Right cardiac atrium (tissue), 5 donors: ENCODE data around the gene FAT3. TPM values are rescaled to one million over a fixed set of nuclear protein-coding genes. Genes with fewer than 3 reads are reported as not detected.

Source experiments
- ATAC-seq, 2 donors: fragments of 200-7000 bp; cut with Tn5 transposase; one replicate each; pipeline versions ENCODE4 v1.8.0 to v1.9.1; 2020; ENCODE audit warnings: moderate library complexity in 2 of 2, mild to moderate bottlenecking in 1 of 2
- DNase-seq, 3 donors: peaks; one replicate each; pipeline ENCODE4 v3.0.0-alpha.2; 2020
- H3K27ac ChIP-seq: one replicate; pipeline ENCODE4 v1.5.1; 2013; ENCODE audit warnings: mild to moderate bottlenecking, low read length, control low read depth, moderate library complexity
- H3K27me3 ChIP-seq: one replicate; pipeline ENCODE4 v1.6.1; 2013; ENCODE audit not compliant: control insufficient read depth, insufficient read depth
- H3K4me1 ChIP-seq: one replicate; pipeline ENCODE4 v1.6.1; 2013; ENCODE audit warnings: low read length; ENCODE audit not compliant: control insufficient read depth, insufficient read depth
- H3K4me3 ChIP-seq: one replicate; pipeline ENCODE4 v1.5.1; 2013; ENCODE audit warnings: low read length, control low read depth
- H3K9me3 ChIP-seq: one replicate; pipeline ENCODE4 v1.6.1; 2013; ENCODE audit warnings: low read length; ENCODE audit not compliant: control insufficient read depth
- WGBS: extraction: QIAGEN DNeasy Blood & Tissue Kit; methylation state at CpG from one replicate; pipeline ENCODE4 v1.1.7; 2013; 5-methylcytosine and 5-hydroxymethylcytosine counted together
- intact Hi-C, 4 donors: fragments of 100-400 bp; cut with DNase I; formaldehyde crosslinking; loops; one replicate each; pipeline versions ENCODE4 v1.11.0 to v1.14.0; 2022 to 2023
- polyA plus RNA-seq: library from polyadenylated mRNA; stranded (reverse); fragments of 200-250 nt; gene quantifications from one replicate; pipeline ENCODE4 v1.2.3, GENCODE V29; 2013
- total RNA-seq, 4 donors: library from RNA; stranded (reverse); fragmentation: NEBNext Ultra II Directional; extraction: Animal tissue kit (Norgen Biotek cat#: 25700); gene quantifications; one replicate each; pipeline ENCODE4 v1.2.1, GENCODE V29; 2021
- donor health status: healthy with polysubstance abuse.
- donor health status: DM: no; HTN: yes; CAD: no.
- donor health status: DM: no; HTN: no; CAD: no.
- donor health status: DM: no; HTN: yes; CAD: no; lungs with severe emphysema.
- donor health status: DM: yes; HTN: yes; CAD: no.

FAT3 gene
- total and polyA plus RNA-seq, 5 donors: 0.25 to 3.0 (median 1.1) TPM

GRCh38 chr11:92264350-92264749 lies 39.7 kb downstream of the FAT3 start:
- Histone ChIP-seq H3K27ac (no peak overlapping the region), H3K4me3 (no peak overlapping the region), H3K9me3 (no peaks in the 10 kb centered on the region), H3K4me1 (no peaks in the 10 kb centered on the region), H3K27me3 (no peaks in the 10 kb centered on the region)
- ATAC-seq: no peak
- intact Hi-C loops: no loop called here
- DNase-seq: no peak
- WGBS: 74% methylated on average over 2 of the region's 2 CpGs

- Histone ChIP-seq H3K27ac (no peak overlapping the region), H3K9me3 (no peaks in the 10 kb centered on the region), H3K4me1 (no peaks in the 10 kb centered on the region), H3K4me3 (no peak overlapping the region), H3K27me3 (no peaks in the 10 kb centered on the region)
- 92% methylated on average over 4 of the region's 4 CpGs for WGBS
- intact Hi-C loops: no loop called here
- DNase-seq (no peak), ATAC-seq (no peak)
Measured at GRCh38 chr11:92266806-92267205, 42.2 kb downstream of the FAT3 start.

- DNase-seq (no peak), ATAC-seq (no peak)
- Histone ChIP-seq H3K9me3 (no peaks in the 10 kb centered on the region), H3K4me3 (no peak overlapping the region), H3K27me3 (no peaks in the 10 kb centered on the region), H3K4me1 (no peaks in the 10 kb centered on the region), H3K27ac (no peak overlapping the region)
- intact Hi-C loops: no loop called here
- WGBS: 85% methylated on average over 2 of the region's 2 CpGs
Measured at GRCh38 chr11:92267278-92267677, 42.7 kb downstream of the FAT3 start.

- no peak overlapping the region for H3K27ac ChIP-seq
- no peak for ATAC-seq
- H3K4me3 ChIP-seq: no peak overlapping the region
- H3K4me1 ChIP-seq: no peaks in the 10 kb centered on the region
- H3K27me3 ChIP-seq: no peaks in the 10 kb centered on the region
- H3K9me3 ChIP-seq: no peaks in the 10 kb centered on the region
- intact Hi-C loops: no loop called here
- no peak for DNase-seq
Measured at GRCh38 chr11:92267968-92268367, 43.4 kb downstream of the FAT3 start.

GRCh38 chr11:92268546-92268945 lies 43.9 kb downstream of the FAT3 start:
- Histone ChIP-seq H3K27me3 (no peaks in the 10 kb centered on the region), H3K9me3 (no peaks in the 10 kb centered on the region), H3K27ac (no peak overlapping the region), H3K4me3 (no peak overlapping the region), H3K4me1 (no peaks in the 10 kb centered on the region)
- DNase-seq (no peak), ATAC-seq (no peak)
- WGBS: 92% methylated on average over 1 of the region's 1 CpG
- intact Hi-C loops: no loop called here

- no peak for DNase-seq
- intact Hi-C loops: no loop called here
- Histone ChIP-seq H3K27me3 (no peaks in the 10 kb centered on the region), H3K27ac (no peak overlapping the region), H3K4me1 (no peaks in the 10 kb centered on the region), H3K4me3 (no peak overlapping the region), H3K9me3 (no peaks in the 10 kb centered on the region)
- WGBS: 53% methylated on average over 2 of the region's 2 CpGs
- ATAC-seq: no peak
Measured at GRCh38 chr11:92269021-92269420, 44.4 kb downstream of the FAT3 start.

- no peaks in the 10 kb centered on the region for H3K4me1 ChIP-seq
- no peak overlapping the region for H3K4me3 ChIP-seq
- no peak overlapping the region for H3K27ac ChIP-seq
- intact Hi-C loops: no loop called here
- no peak for ATAC-seq
- no peak for DNase-seq
- H3K27me3 ChIP-seq: no peaks in the 10 kb centered on the region
- 70% methylated on average over 2 of the region's 2 CpGs for WGBS
- no peaks in the 10 kb centered on the region for H3K9me3 ChIP-seq
Measured at GRCh38 chr11:92269841-92270240, 45.2 kb downstream of the FAT3 start.

GRCh38 chr11:92272651-92273050 lies 48.0 kb downstream of the FAT3 start:
- DNase-seq: peak in 1 of 3 donors; percentile 35

More at GRCh38 chr11:92272651-92273050, 48.0 kb downstream of the FAT3 start:
- H3K4me3 ChIP-seq: no peak overlapping the region
- 75% methylated on average over 3 of the region's 3 CpGs for WGBS
- intact Hi-C loops: no loop called here
- H3K27me3 ChIP-seq: no peaks in the 10 kb centered on the region
- no peak for ATAC-seq
- H3K4me1 ChIP-seq: no peaks in the 10 kb centered on the region
- no peak overlapping the region for H3K27ac ChIP-seq
- H3K9me3 ChIP-seq: no peaks in the 10 kb centered on the region
